Heart left ventricle (tissue), 16 donors: ENCODE data around the gene TCEANC2. TPM values are rescaled to one million over a fixed set of nuclear protein-coding genes. Genes with fewer than 3 reads are reported as not detected.
A peak's percentile ranks its signal among the peaks of the same experiment; 100 is the strongest.
"Not testable (repeated sequence)": the region's sequence is repeated elsewhere in the genome, so short reads cannot be mapped to it uniquely, and the experiment has no call there.

Experiments
- ATAC-seq, 4 donors: fragments of 200-7000 bp; cut with Tn5 transposase; one replicate each; pipeline ENCODE4 v1.9.1; 2020 to 2022; ENCODE audit warnings: moderate library complexity in 4 of 4, mild to moderate bottlenecking in 3 of 4, moderate number of reproducible peaks in 1 of 4
- DNase-seq, 5 donors: peaks; one replicate each; pipeline ENCODE4 v3.0.0-alpha.2; 2020
- H3K27ac ChIP-seq, 12 donors: fragments of 200-600 bp; sonication (generic) in 4 of 12; one replicate each; pipeline versions ENCODE4 v1.5.0 to v1.8.0; 2016 to 2022; ENCODE audit warnings: mild to moderate bottlenecking in 2 of 12
- H3K27me3 ChIP-seq, 9 donors: fragments of 200-600 bp; sonication (generic) in 2 of 9; one replicate each; pipeline versions ENCODE4 v1.5.1 to v1.8.0; 2016 to 2022; ENCODE audit warnings: mild to moderate bottlenecking in 3 of 9
- H3K36me3 ChIP-seq, 9 donors: fragments of 200-600 bp; sonication (generic) in 2 of 9; one replicate each; pipeline versions ENCODE4 v1.5.0 to v1.8.0; 2018 to 2022; ENCODE audit warnings: mild to moderate bottlenecking in 2 of 9
- H3K4me1 ChIP-seq, 12 donors: fragments of 200-600 bp; sonication (generic) in 4 of 12; one replicate each; pipeline versions ENCODE4 v1.5.0 to v1.8.0; 2016 to 2022; ENCODE audit warnings: mild to moderate bottlenecking in 3 of 12
- H3K4me3 ChIP-seq, 12 donors: fragments of 200-600 bp; sonication (generic) in 4 of 12; one replicate each; pipeline versions ENCODE4 v1.5.0 to v1.8.0; 2017 to 2022; ENCODE audit warnings: mild to moderate bottlenecking in 9 of 12, moderate library complexity in 4 of 12
- H3K9me3 ChIP-seq, 12 donors: fragments of 200-600 bp; sonication (generic) in 4 of 12; one replicate each; pipeline versions ENCODE4 v1.5.0 to v1.8.0; 2016 to 2022; ENCODE audit warnings: mild to moderate bottlenecking in 1 of 12
- CTCF ChIP-seq, 12 donors: fragments of 200-600 bp; sonication (generic) in 4 of 12; IDR thresholded peaks; one replicate each; pipeline versions ENCODE4 v1.5.0 to v1.8.0; 2018 to 2022; ENCODE audit warnings: antibody characterized with exemption in 12 of 12, mild to moderate bottlenecking in 5 of 12
- POLR2A ChIP-seq, 2 donors: fragments of 450-650 bp; IDR thresholded peaks; one replicate each; pipeline ENCODE4 v1.6.1; 2017; ENCODE audit warnings: antibody characterized with exemption in 2 of 2, mild to moderate bottlenecking in 2 of 2, moderate library complexity in 2 of 2
- WGBS, 4 donors: extraction: QIAGEN DNeasy Blood & Tissue Kit in 2 of 4; methylation state at CpG; one replicate each; pipeline versions ENCODE4 v1.1.5 to v1.1.7; 2013 to 2018; 5-methylcytosine and 5-hydroxymethylcytosine counted together
- intact Hi-C, 10 donors: fragments of 100-400 bp; cut with DNase I; formaldehyde crosslinking; loops; one replicate each; pipeline versions ENCODE4 v1.11.1 to v1.14.2; 2022
- polyA plus RNA-seq, 2 donors: library from polyadenylated mRNA; stranded (reverse); fragments of 200-250 nt; gene quantifications; one replicate each; pipeline ENCODE4 v1.2.3, GENCODE V29; 2013
- total RNA-seq, 9 donors: library from RNA; depleted of rRNA in 2 of 9; stranded (reverse); fragments of >200 nt in 2 of 9; fragmentation: NEBNext Ultra II Directional in 3 of 9; extraction: Animal tissue kit (Norgen Biotek cat#: 25700) in 3 of 9; gene quantifications; one replicate each; pipeline versions ENCODE4 v1.1.0 to v1.2.4, GENCODE V29; 2016 to 2023
- donor health status: ischemic (EF 13 %, LVEDD 7.1; RV severe dilation, severe dysfunction).
- donor health status: healthy with polysubstance abuse.
- donor health status: DM: no; HTN: yes; CAD: no.
- donor health status: DM: no; HTN: no; CAD: no.
- donor health status: ischemic (EF 25% LVEDD 6.9; RV normal size, moderate dysfunction).
- donor health status: ischemic (EF 25% LVEDD 5.7; RV mildly dilated, moderate dysfunction).
- donor health status: healthy.
- donor health status: DM: yes; HTN: yes; CAD: no.
- donor health status: ischemic (EF 35%, LVEDD 5.7; RV mildly dilated, moderate dysfunction).
- donor health status: nonischemic (EF 11% LVEDD 7.7; RV severe dilation, severe dysfunction).
- donor health status: DM: yes; HTN: yes; CAD: no.
- donor health status: PGD.
- donor health status: ischemic (EF 29% LVEDD 5.4; RV normal size, mild dysfunction).
- donor health status: nonischemic (EF 23%, LVEDD 6.1; RV moderate dilation, normal function).

TCEANC2 gene
- total and polyA plus RNA-seq, 11 donors = 2.4 to 6.6 (median 4.5) TPM

DNA sequence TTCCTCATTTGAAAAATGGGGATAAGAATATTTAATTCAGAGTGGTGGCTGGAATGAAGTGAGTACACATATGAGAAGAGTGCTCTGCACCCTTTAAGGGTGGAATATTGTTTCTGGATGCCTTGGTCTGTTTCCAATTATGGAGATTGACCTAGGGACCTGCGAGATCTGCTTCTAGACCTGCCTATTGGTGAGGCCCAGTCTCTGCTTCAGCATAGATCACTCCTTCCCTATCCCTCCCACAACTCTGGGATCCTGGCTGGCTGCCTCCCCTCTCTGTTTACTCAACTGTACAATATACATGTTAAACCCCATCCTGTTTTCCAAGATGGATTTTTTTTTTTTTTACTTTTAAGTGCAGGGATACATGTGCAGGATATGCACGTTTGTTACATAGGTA, 29.1 kb upstream of the TCEANC2 start:
- peaks cover 0 to 14% (median 2%) of the 10 kb centered on the region in 12 donors for H3K4me1 ChIP-seq
- H3K4me3 ChIP-seq = no peak overlapping the region
- H3K27ac ChIP-seq = no peak overlapping the region
- TF ChIP-seq POLR2A (IDR thresholded peaks at IDR 0.05) (no peak), CTCF (IDR thresholded peaks at IDR 0.05) (no peak)
- H3K9me3 ChIP-seq = no peaks in the 10 kb centered on the region
- ATAC-seq (no peak), DNase-seq (no peak)
- no peaks in the 10 kb centered on the region for H3K27me3 ChIP-seq
- H3K36me3 ChIP-seq = peaks cover 0 to 3% (median 0%) of the 10 kb centered on the region in 9 donors
- WGBS, 4 donors = 83 to 93% (median 87%) methylated on average over 2 of the region's 2 CpGs
- intact Hi-C loops = no loop called here

DNA sequence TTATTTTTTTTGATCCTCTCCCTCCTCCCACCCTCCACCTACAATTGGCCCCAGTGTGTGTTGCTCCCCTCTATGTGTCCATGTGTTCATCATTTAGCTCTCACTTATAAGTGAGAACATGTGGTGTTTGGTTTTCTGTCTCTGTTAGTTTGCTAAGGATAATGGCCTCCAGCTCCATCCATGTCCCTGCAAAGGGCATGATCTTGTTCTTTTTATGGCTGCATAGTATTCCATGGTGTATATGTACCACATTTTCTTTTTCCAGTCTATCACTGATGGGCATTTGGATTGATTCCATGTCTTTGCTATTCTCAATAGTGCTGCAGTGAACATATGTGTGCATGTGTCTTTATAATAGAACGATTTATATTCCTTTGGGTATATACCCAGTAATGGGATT, 28.6 kb upstream of the TCEANC2 start:
- H3K27me3 ChIP-seq, H3K9me3 ChIP-seq, H3K27ac ChIP-seq, H3K4me3 ChIP-seq, intact Hi-C loops, H3K36me3 ChIP-seq, DNase-seq, ATAC-seq: not testable (repeated sequence)
- WGBS, 4 donors = 84 to 96% (median 86%) methylated on average over 1 of the region's 1 CpG
- H3K4me1 ChIP-seq = peaks cover 0 to 14% (median 2%) of the 10 kb centered on the region in 12 donors

DNA sequence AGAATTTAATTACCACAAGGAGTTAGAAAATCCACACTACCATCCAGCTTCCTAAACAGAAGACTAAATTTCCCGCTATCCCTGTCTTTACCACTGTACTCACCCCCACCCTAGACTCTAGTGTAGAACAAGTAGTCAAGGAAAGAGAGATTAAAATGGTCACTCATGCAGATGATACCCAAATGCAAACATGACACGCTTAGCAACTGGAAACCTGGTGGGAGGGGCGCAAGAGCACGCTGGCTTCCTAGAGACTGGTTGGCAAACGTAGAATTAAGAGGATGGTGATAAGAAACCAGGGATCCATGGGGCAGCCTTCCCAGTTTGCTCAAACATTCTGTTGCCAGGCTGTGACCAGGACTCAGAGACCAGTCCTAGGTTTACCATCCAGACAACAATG, 25.6 kb upstream of the TCEANC2 start:
- Histone ChIP-seq H3K4me3 (no peak overlapping the region), H3K27ac (peak overlapping the region in 1 of 12 donors; percentile 39), H3K27me3 (no peaks in the 10 kb centered on the region), H3K9me3 (no peaks in the 10 kb centered on the region), H3K4me1 (peaks cover 0 to 14% (median 2%) of the 10 kb centered on the region in 12 donors), H3K36me3 (peaks cover 0 to 38% (median 29%) of the 10 kb centered on the region in 9 donors)
- intact Hi-C loops = no loop called here
- peak in 4 of 5 donors; percentile 26 to 71 (median 48) for DNase-seq
- peak; percentile 92 to 95 (median 92) for ATAC-seq
- WGBS, 4 donors = 56 to 62% (median 59%) methylated on average over 5 of the region's 5 CpGs
- TF ChIP-seq POLR2A (IDR thresholded peaks at IDR 0.05) (no peak), CTCF (IDR thresholded peaks at IDR 0.05) (no peak)

DNA sequence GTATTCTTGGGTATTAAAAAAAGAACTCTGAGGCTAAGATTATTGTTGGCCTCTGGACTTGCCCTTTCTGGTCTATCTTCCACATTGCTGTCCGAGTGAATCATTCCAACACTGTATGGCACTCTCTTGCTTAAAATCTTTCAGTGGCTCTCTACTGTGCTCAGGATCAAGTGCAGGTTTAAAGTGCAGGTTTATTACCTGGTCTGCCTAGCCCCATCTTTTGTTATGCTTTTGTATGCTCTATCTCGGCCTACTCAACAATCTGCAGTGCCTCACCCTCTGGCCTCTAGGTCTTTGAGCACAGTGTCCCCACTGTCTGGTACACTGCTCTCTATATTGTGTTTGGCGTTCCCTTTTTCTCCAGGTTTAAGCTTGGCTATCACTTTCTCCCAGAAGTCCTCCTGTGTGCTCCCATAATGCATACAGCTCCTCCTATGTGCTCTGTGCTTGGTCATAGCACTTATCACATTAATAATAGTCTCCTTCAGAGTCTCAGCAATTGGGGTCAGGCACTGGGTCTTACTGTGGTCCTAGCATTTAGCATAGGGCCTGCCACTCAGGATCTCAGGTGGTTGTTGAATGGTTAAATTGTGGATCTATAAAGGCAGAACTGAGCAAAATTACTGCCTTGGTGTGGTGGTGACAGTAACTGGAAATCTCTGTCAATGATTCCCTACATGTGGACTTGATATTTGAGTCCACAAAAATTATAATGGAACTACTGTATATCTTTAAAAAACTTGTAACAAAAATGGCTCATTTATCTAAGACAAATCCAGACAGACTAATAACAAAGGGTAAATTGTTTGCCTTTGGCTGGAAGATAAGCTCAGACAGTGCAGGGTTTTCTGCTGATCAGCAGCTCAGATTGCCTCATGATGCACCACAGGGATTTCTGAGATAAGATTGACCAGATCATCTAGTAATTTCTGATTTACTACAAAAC, 24.8 kb upstream of the TCEANC2 start:
- WGBS, 4 donors = 78 to 91% (median 80%) methylated on average over 3 of the region's 3 CpGs
- Histone ChIP-seq H3K36me3 (peaks cover 0 to 46% (median 36%) of the 10 kb centered on the region in 9 donors), H3K4me3 (no peak overlapping the region), H3K27me3 (no peaks in the 10 kb centered on the region), H3K4me1 (peaks cover 0 to 14% (median 2%) of the 10 kb centered on the region in 12 donors), H3K27ac (peak overlapping the region in 2 of 12 donors; percentile 19 to 39), H3K9me3 (no peaks in the 10 kb centered on the region)
- TF ChIP-seq POLR2A (IDR thresholded peaks at IDR 0.05) (no peak), CTCF (IDR thresholded peaks at IDR 0.05) (no peak)
- peak; percentile 13 to 60 (median 44) for ATAC-seq
- no peak for DNase-seq
- intact Hi-C loops = no loop called here
